ENCODE results near the gene KRT83. TPM values are rescaled to one million over a fixed set of nuclear protein-coding genes. Genes with fewer than 3 reads are reported as not detected.
"Not testable (repeated sequence)": the region's sequence is repeated elsewhere in the genome, so short reads cannot be mapped to it uniquely, and the experiment has no call there.

KRT83 gene
- total RNA-seq, 1 donor from 2014 or later: not detected

DNA sequence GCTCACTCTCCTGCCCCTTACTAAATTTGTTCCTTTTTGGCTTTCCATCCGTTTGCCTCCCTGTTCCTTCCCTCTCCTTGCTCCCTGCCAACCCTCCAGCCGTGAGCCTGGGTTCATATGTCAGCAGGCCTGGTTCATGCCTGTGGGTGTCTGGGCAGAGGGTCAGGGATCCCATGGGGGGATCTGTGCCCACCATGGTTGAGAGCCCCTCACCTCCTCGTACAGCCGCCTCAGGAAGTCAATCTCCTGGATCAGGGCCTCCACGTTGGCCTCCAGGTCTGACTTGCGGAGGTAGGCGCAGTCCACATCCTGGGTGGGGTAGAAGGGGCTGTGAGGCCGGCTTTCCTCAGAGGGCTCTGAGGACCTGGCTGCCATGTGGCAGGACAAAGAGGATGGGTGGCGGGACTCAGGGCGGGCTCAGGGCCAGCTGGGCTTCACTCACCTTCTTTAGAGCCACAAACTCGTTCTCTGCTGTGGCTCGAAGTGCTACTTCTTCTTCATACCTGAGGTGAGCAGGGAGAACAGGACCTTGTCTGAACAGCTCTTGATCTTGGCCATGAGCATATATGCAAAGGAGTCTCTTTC, 3.6 kb downstream of the KRT83 start:
- Histone ChIP-seq H3K27me3 (no peaks in the 10 kb centered on the region), H3K9me3 (no peaks in the 10 kb centered on the region), H3K36me3 (no peaks in the 10 kb centered on the region), H3K27ac (no peak overlapping the region), H3K4me3 (no peak overlapping the region), H3K4me1 (no peaks in the 10 kb centered on the region)
- intact Hi-C loops (cut with DNase I): no loop called here
- peak in 1 of 2 donors; percentile 30 for DNase-seq (ENCODE audit: low spot score in 2 of 2)
- TF ChIP-seq, protein P1, sequence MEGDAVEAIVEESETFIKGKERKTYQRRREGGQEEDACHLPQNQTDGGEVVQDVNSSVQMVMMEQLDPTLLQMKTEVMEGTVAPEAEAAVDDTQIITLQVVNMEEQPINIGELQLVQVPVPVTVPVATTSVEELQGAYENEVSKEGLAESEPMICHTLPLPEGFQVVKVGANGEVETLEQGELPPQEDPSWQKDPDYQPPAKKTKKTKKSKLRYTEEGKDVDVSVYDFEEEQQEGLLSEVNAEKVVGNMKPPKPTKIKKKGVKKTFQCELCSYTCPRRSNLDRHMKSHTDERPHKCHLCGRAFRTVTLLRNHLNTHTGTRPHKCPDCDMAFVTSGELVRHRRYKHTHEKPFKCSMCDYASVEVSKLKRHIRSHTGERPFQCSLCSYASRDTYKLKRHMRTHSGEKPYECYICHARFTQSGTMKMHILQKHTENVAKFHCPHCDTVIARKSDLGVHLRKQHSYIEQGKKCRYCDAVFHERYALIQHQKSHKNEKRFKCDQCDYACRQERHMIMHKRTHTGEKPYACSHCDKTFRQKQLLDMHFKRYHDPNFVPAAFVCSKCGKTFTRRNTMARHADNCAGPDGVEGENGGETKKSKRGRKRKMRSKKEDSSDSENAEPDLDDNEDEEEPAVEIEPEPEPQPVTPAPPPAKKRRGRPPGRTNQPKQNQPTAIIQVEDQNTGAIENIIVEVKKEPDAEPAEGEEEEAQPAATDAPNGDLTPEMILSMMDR (IDR thresholded peaks at IDR 0.05): no peak

DNA sequence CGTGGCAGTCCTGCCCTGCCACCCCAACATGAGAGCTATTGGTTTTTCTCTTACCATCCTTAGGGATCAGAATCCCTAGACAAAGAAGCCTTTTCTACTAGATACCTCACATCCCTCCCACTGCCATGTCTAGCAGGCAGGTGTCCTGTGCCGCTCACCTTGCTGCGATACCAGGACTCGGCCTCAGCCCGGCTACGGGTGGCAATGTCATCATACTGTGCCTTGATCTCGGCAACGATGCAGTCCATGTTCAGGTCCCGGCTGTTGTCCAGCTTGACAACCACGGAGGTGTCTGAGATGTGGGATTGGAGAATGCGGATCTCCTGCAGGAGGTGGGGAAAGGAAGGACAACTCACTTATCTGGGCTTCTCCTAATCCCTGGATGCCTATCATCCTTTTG, 4.5 kb downstream of the KRT83 start:
- Histone ChIP-seq H3K4me1 (no peaks in the 10 kb centered on the region), H3K36me3 (no peaks in the 10 kb centered on the region), H3K4me3 (no peak overlapping the region), H3K27me3 (no peaks in the 10 kb centered on the region), H3K9me3 (no peaks in the 10 kb centered on the region), H3K27ac (no peak overlapping the region)
- TF ChIP-seq, protein P1 (IDR thresholded peaks at IDR 0.05): no peak
- intact Hi-C loops (cut with DNase I): no loop called here
- peak in 1 of 2 donors; percentile 46 for DNase-seq (ENCODE audit: low spot score in 2 of 2)

DNA sequence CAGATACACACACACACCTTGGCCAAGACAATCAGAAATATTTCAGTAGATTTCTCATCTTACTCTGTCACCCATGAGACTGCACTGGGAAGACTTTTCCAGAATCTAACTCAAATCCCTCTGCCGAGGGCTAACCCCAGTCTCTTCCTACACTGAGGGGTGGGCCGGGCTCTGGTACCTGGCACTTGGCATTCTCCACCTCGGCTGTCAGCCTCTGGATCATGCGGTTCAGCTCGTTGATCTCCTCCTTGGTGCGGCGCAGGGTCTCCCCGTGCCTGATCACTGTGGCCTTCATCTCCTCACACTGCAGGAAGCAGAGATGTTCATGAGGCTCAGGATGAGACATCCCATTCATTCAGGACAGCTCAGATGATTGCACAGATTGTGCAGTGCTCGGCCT, 4.9 kb downstream of the KRT83 start:
- intact Hi-C loops (cut with DNase I): no loop called here
- H3K27ac ChIP-seq: no peak overlapping the region
- no peak overlapping the region for H3K4me3 ChIP-seq
- H3K27me3 ChIP-seq: no peaks in the 10 kb centered on the region
- DNase-seq (ENCODE audit: low spot score in 2 of 2): peak in 1 of 2 donors; percentile 41
- no peaks in the 10 kb centered on the region for H3K4me1 ChIP-seq
- TF ChIP-seq, protein P1 (IDR thresholded peaks at IDR 0.05): no peak
- no peaks in the 10 kb centered on the region for H3K36me3 ChIP-seq
- H3K9me3 ChIP-seq: no peaks in the 10 kb centered on the region

DNA sequence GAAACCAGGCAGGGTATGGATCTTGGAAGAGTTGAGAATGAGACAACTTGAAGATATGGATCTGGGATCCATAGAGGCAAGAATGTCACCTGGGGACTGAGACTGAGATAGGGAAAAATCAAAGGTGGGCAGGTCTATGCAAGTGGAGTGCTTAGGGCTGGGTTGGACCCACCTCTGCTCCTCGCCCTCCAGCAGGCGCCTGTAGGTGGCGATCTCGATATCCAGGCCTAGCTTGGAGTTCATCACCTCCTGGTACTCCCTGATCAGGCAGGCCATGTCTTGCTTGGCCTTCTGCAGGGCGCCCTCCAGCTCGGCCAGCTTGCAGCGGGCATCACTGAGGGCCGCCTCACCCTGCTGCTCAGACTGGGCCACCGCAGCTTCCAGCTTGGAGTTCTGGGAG, 5.5 kb downstream of the KRT83 start:
- H3K27me3 ChIP-seq; H3K36me3 ChIP-seq; H3K4me3 ChIP-seq; intact Hi-C loops (cut with DNase I); H3K4me1 ChIP-seq; DNase-seq (ENCODE audit: low spot score in 2 of 2); H3K27ac ChIP-seq; H3K9me3 ChIP-seq: not testable (repeated sequence)
- TF ChIP-seq, protein P1 (IDR thresholded peaks at IDR 0.05): peak in 1 of 3 experiments; percentile 15

DNA sequence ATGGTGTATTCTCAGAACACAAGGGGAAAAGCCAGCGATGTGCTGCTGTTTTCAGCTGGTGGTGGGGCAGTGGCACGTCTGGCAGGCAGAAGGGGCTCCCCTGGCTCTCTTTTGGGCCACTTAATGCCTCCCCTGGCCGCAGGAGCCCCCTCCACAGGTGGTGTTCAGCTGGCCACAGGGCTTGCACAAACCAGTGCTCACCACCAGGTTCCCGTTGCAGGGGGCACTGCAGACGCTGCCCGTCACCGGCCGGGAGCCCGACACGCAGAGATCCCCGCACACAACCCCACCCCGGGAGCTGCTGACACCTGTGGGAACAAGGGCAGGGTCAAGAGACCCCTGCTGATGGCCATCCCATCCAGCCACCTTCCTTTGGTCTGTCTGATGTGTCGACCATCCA, 6.7 kb downstream of the KRT83 start:
- intact Hi-C loops (cut with DNase I): no loop called here

More for the DNA sequence above, 6.7 kb downstream of the KRT83 start:
- no peaks in the 10 kb centered on the region for H3K4me1 ChIP-seq
- TF ChIP-seq, protein P1 (IDR thresholded peaks at IDR 0.05): no peak
- H3K4me3 ChIP-seq: no peak overlapping the region
- no peaks in the 10 kb centered on the region for H3K9me3 ChIP-seq
- no peaks in the 10 kb centered on the region for H3K27me3 ChIP-seq
- no peaks in the 10 kb centered on the region for H3K36me3 ChIP-seq
- peak in 1 of 2 donors; percentile 57 for DNase-seq (ENCODE audit: low spot score in 2 of 2)
- H3K27ac ChIP-seq: no peak overlapping the region

Measured in ascending aorta (tissue), 2 donors.